COLO668 (cell line): ENCODE measurements around the gene PROK2.
A peak's percentile ranks its signal among the peaks of the same experiment; 100 is the strongest.

ENCODE experiments used
- DNase-seq: peaks from one replicate; lab custom pipeline; 2025; ENCODE audit not compliant: unreplicated experiment; lab: John Stamatoyannopoulos, UW

The PROK2 gene

DNA sequence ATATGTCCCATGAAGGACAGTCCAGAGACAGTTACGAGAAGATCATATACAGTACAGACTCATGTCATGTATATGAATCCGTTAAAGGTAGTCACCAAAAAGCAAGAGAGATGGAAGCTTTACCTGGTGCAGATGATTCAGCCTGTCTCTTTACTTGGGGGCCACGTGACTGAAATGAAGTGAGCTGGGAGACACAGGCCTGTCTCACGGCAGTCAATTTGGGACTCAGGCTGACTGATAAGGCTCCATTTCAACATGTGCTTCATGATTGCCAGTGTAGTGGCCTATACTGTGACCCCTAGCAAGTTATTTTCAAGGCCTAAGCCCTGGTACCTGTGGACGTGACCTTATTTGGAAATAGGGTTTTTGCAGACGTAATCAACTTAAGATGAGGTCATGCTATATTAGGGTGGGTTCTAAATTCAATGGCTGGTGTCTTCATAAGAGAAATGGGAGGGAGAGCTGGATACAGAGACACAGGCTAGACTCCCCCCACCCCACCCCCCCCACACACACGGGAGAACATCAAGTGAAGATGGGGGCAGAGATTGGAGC is 3.0 kb upstream of the PROK2 start:
- DNase-seq, result no peak

DNA sequence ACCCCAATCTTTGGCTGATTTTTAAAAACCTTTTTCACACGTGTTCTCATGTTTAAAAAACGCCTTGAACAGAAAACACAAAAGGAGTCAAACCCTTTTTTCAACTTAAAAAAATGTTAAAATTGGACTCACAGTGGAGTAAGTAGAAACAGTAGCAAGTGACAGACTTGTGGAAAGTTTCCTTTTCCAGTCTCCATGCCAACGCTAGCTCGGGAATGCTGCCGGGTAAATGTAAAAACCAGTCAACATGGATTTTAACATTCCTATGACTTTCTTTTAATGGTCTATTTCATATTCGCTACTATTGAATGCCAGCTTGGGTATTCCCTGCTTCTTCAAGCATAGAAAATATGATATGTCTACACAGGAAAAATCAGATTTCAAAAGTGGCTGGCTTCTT is 1.6 kb upstream of the PROK2 start:
- DNase-seq, result no peak

DNA sequence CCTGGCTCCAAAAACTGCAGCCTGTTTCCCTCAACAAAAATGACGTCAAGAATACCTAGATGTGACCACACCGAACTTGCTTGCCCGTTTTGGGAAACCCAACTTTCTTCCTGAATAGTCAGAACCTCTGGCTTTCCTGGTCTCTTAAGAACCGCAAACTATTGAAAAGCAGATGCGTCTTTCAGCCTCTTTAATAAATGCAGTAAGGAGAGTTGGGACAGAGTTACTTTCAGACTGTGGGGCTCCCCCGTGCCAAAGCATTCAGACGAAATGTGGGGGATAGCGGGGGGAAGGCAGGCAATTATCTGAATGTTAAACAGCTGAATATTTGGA is 1.2 kb upstream of the PROK2 start:
- DNase-seq, result no peak

DNA sequence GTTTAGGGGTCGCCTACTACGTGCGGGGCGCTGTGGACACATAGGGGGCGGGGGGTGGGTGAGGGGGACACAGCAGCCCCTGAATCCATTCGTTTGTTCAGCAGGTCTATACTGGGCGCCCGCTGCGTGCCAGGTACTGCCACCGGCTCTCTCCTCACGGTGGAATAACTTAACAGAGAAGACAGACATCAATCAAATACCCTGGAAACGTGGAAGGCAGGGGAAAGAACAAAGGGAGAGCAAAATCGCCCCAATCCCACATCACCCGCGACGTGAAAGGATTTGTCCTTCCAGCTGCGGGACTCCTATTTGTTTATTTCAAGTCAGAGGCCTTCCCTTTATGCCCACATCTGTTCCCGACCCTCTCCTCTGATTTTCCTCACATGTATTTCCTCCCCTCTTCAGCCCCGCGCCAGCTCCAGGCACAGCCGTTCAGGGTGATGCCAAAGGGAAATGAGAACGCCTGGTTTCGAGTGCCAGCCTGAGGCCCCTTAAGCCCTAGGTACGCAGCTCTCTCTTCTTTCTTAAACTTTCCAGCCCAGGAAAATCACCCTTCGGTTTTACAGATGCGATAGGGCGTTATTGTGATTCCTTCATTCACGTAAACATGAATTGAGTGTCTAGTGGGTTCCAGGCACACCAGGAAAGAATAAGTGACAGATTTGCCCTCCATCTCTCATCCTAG is 726 bp upstream of the PROK2 start:
- DNase-seq, result no peak

DNA sequence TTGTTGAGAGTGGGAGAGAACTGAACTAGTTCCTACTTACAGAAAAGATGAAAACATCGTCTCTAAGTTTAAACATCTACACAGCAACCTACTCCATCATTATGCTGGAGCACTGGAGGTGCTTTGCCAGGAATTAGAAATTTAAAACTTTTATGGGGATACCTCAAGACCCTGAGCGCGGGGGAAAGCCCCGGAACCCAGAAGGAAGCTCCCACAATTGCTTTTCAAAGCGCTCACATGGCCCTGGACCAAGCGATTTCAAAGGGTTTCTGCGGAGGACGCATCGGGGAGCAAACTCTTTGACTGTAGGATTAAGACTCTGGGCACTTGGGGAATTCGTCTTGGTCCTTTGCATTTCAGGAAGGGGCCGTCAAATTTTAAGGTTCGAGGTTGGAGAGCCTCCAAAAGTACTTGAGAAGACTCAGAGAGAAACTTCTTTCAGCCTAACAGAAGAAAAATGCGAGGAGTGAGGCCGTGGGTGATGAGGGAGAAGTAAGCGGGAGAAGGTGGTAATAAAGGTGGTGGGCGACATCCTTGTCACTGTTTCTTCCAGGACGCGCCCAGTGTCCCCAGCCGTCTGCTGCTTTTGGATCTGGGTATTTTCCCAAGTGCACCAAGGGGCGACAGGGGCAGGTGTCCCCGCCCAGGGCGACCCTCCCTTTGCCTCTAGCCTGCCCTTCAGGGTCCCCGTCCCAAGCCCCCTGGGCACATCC is 591 bp downstream of the PROK2 start:
- no peak for DNase-seq

DNA sequence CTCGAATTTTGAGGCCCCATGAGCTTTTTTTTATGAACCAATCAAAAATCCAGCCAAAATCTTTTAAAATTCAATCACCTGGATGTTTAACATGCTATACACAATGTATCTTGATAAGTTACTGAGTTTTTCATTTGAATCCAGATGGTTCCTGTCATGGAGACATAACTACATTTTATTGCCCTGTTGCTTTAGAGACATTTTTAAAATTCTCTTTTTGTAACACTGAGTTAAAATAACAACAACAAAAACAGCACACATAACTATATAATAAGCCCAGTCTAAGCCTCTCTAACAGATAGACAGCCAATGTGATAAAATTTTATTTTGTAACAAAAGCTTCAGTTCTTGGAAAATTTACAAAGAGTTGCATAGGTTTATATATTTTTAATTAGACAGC is 1.8 kb downstream of the PROK2 start:
- no peak for DNase-seq

DNA sequence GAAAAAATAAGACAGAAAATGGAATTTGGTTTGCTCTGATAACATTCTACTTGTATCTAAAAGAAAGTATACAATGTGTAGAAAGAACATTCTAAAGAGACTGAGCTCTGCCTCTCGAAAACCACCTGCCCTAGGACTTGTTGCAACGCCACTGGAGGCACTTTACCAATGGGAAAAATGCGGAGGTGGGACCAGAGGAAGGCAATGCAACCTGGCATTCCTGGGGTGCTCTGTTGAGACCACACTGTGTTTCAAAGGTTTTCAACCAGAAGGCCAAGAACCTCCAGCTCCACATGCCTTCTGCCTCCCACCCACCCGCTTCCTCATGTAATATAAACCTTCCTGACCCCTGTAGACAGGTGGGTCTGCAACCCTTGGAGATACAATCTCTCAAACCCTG is 4.5 kb downstream of the PROK2 start:
- no peak for DNase-seq

DNA sequence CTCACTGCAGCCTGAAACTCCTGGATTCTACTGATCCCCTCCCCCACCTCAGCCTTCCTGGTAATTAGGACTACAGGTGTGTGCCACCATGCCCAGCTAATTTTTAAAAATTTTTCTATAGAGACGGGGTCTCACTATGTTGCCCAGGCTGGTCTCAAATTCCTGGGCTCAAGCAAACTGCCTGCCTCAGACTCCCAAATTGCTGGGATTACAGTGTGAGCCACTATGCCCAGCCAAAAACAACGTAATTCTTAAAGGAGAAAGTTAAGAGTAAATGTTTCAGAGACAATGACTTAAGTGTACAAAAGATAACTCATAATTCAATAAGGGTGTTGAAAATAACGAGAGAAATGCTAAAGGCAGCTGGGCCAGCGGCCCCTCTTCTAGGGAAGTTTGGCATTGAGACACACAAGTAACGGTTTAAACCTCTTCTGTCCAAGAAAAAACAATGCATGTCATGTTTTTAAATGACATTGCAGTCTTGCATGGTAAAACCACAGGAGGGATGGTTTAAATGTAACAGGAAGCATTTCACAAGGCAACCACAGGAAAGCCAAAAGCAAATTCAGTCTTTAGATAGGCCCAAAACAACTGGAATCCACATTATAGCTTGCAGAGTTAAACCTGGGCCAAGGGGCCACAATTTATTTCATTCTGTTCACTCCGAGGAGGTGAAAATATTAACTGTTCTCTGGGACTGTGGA is 5.1 kb downstream of the PROK2 start:
- no peak for DNase-seq

DNA sequence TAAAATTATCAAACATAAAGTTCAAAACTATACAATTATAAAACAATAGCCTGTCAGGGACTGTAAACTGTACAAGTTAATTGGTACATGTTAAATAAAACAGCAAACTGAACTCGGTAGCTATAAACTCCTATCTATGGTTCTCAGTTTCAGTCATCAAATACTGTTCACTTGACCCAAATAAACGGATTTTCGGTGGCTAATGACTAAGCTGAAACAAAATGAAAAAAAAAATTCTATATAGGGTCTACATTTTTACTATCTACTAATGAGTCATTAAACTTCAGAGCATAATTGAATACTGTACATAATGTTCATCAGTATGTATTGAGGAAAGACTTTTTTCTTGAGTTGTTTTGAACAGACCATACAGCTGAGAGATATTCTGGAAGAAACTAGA is 6.6 kb downstream of the PROK2 start:
- DNase-seq, result no peak

DNA sequence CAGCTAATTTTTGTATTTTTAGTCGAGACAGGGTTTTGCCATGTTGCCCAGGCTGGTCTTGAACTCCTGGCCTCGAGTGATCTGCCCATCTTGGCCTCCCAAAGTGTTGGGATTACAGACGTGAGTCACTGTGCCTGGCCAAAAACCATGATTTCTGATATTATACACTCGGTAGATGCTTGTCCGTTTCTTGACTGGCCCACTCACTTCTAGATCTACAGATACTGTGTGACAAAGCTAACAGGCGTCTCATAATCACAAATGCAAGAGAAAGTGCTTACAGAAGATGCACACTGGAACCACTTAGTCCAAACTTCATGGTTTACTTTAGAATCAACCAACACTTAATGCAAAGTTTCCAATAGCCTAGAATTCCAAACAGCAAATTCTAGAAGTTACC is 8.4 kb downstream of the PROK2 start:
- no peak for DNase-seq

DNA sequence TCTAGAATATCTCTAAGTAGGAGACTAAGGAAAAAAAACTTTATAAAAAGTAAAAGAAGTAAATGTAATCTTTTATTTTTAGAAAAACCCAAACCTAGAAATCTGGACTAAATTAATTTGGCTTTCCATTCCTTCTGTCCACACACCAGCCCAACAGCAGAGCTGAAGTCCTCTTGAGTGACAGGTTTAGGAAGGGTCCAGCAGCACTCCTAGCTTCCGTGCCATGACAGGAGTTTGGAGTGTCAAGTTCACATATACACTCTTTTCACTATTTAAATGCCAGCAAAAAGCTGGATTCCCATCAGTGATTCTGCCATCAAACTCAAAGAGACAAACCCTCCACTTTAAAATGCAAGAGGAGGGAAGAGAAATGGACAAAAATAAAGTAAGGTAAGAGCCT is 13.1 kb downstream of the PROK2 start:
- DNase-seq, result no peak

DNA sequence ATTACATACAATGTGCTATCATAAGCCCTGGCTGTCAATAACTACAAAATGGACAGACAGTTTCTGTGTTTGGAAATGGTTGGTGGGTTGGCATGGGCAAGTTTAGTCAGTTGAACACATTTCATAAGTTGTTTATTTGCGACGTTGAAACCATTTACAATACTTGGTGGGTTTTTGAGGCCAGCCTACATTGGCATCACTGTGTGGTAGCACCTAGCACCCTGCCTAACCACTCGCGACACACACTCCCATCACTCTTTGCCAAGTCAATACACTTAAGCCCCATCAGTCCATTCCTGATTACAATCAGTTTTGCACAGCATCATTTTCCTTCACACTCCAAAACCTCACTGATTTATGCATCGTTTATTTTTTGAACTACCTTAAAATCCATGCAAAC is 13.8 kb downstream of the PROK2 start:
- DNase-seq, result no peak

DNA sequence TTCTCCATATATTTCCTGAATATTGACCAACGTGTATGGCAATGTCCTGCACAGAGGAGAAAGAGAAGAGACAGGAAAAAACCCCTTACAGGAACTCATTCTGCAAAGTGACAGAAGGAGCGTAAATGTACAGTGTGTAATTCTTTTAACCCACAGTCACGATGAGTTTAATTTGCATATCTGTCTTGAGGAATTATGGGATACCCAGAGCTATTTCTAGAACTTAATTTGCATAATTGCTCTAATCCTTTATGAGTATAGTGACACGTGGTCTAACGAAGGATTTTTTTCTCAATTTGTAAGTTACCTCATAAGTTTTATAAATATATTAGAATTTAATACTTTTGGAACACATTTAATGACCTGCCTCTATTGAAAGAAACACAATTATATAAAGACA is 21.5 kb downstream of the PROK2 start:
- DNase-seq, result no peak

DNA sequence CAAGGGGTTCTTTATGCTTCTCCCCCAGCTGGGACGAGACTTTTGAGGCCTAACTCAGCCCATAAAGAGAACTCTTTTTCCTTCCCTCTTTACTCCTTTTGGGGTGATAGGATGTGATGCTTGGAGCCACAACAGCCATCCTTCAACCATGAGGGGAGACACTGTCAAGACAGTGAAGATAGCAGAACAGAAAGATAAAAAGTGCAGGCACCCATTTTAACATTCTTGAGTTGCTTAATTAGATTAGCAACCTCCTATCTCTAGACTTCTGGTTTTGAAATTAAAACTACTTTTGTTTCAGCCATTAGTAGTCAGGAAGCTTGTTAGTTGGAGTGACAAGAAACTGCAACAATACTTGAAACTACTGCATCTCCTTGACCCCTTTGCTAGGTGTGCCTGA is 24.8 kb downstream of the PROK2 start:
- no peak for DNase-seq

DNA sequence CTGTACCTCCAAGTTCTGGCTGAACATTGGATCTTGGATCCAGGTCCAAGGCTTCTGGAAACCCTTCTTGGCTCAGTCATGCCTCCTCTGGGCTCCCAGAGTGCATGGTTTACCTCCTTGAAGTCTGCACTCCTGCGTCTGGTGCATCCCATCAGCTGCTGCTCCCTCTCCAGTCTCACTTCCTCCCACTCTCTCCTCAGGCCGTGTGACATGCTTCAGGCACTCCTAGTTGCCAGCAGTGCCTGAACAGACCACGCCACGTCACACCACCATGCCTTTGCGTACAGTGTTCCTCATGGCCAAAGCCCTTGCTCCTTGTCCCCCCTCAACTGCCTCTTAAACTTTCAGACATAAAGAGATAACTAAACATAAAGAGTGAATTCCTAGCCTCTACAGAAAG is 25.5 kb downstream of the PROK2 start:
- no peak for DNase-seq

DNA sequence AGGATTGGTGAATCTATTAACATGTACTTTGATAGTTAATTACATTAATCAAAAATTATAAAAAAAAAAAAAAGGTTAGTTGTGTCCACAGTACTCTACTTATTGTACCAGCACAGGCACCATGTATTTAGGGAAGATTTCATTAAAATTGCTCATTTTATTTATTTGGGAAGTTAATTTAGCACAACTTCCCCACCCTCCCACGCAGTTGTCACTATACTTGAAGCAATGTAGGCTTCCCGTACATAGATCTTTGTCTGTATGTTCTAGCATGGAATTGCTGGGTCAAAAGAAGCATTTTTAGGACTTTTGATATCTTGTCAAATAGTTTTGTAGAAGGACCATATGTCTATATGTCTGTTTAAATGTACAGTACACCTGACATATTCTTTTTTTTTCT is 26.9 kb downstream of the PROK2 start:
- DNase-seq, result no peak

DNA sequence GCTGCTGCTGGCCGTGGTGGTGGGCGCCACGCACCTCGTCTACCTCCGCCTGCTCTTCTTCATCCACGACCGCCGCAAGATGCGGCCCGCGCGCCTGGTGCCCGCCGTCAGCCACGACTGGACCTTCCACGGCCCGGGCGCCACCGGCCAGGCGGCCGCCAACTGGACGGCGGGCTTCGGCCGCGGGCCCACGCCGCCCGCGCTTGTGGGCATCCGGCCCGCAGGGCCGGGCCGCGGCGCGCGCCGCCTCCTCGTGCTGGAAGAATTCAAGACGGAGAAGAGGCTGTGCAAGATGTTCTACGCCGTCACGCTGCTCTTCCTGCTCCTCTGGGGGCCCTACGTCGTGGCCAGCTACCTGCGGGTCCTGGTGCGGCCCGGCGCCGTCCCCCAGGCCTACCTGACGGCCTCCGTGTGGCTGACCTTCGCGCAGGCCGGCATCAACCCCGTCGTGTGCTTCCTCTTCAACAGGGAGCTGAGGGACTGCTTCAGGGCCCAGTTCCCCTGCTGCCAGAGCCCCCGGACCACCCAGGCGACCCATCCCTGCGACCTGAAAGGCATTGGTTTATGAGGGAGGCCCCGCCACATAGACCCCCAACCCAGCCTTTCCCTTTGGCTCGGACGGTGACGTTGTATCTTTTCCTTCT is 30.2 kb downstream of the PROK2 start:
- DNase-seq, result peak; percentile 56

DNA sequence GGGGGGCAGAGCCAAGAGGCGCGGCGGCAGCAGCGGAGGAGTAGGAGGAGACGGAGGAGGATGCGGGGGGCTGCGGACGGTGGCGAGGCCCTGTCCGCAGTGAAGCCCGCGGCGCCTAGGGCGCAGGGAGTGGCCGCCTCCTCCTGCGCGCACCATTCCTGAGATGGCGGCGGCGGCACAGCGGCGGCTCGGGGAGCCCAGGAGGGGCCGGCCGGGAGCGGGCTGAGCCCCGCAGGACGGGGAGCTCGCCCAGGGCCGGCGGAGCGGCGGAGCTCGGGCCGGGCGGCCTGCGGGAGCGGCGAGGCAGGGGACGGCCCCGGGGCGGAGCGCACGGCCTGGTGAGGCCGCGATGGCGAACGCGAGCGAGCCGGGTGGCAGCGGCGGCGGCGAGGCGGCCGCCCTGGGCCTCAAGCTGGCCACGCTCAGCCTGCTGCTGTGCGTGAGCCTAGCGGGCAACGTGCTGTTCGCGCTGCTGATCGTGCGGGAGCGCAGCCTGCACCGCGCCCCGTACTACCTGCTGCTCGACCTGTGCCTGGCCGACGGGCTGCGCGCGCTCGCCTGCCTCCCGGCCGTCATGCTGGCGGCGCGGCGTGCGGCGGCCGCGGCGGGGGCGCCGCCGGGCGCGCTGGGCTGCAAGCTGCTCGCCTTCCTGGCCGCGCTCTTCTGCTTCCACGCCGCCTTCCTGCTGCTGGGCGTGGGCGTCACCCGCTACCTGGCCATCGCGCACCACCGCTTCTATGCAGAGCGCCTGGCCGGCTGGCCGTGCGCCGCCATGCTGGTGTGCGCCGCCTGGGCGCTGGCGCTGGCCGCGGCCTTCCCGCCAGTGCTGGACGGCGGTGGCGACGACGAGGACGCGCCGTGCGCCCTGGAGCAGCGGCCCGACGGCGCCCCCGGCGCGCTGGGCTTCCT is 31.0 kb downstream of the PROK2 start, which contains the start of gene GPR27:
Gene GPR27, plus strand, starts transcription at position 155 of the 909 bp plus-strand sequence. Its CDS starts 195 bp downstream, at position 350.
- DNase-seq, result peak; percentile 70

DNA sequence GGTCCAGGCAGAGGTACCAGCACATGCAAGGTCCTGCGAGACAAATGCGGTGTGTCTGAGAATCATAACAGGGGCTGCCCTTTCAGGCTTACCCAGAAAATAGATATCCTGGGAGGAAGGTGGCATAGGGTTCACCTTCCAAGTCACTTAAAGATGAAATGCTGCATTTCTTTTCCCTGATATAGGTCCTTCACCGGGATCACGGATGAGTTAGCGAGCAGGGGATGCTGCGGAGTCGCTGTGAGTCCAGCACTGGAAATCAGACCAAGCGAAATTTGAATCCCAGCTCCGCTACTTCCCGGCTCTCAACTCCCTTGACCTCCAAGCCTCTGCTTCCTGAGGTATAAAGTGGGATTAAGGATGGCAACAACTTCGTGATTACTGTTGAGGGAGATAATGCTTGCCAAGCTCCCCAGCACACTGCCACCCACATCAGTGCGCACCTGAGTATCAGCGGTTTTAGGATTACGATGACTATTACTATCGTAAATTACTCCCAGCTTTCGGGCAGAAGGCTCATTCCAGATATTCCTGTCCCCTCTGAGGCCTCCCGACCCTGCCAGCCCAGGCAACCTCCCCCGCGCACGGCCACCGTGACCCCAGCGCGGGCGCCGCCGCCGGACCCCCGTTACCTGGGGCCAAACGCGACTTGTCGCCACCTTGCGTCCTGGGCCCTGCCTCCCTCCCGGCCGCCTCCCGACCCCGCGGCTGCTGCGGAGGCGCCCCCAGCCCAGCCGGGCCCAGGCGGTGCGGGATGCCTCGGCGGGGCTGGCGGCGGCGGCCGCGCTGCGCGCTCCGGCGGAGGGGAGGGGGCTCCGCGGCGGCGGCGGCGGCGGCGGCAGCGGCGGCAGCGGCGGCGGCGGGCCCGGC is 31.9 kb downstream of the PROK2 start:
- DNase-seq, result peak; percentile 48

DNA sequence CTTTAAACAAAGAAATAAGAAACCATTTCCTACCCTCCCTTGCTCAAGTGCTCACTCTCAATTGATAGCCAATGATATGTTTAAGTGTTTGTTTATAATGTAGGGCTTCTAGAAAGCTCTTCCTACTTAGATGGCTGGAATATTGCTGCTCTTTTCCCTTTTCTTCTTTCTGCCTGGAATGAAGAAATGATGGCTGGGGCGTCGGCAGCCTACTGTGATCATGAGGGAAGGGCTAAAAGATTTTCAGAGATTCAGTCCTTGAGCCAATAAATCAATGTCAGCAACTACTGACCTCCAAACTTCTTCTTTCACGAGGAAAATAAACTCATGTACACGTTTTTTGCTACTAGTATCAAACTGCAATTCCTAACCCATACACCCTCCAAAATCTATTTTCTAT is 33.3 kb downstream of the PROK2 start:
- DNase-seq, result no peak
